Smooth muscle cell (in vitro differentiated cells): ENCODE data around the gene FNBP1L. TPM values are rescaled to one million over a fixed set of nuclear protein-coding genes. Genes with fewer than 3 reads are reported as not detected.

Experiments used
- DNase-seq: peaks from one replicate; lab custom pipeline; 2025; ENCODE audit not compliant: unreplicated experiment; lab: John Stamatoyannopoulos, UW
- H2AFZ ChIP-seq: fragments of 200-600 bp; sonication (generic); 2 replicates; pipeline ENCODE4 v1.6.0; 2016; ENCODE audit warnings: antibody characterized with exemption, low read depth, mild to moderate bottlenecking
- H3F3A ChIP-seq: fragments of 200-600 bp; sonication (generic); 2 replicates; pipeline ENCODE4 v1.6.0; 2017; ENCODE audit warnings: antibody characterized with exemption, low read depth
- H3K27ac ChIP-seq: fragments of 200-600 bp; sonication (generic); 2 replicates; pipeline ENCODE4 v1.5.1; 2016; ENCODE audit warnings: low read depth, mild to moderate bottlenecking
- H3K27me3 ChIP-seq: fragments of 200-600 bp; sonication (generic); 2 replicates; pipeline ENCODE4 v1.6.1; 2016; ENCODE audit warnings: low read depth, mild to moderate bottlenecking
- H3K36me3 ChIP-seq: fragments of 200-600 bp; sonication (generic); 2 replicates; pipeline ENCODE4 v1.5.1; 2016; ENCODE audit warnings: low read depth
- H3K4me1 ChIP-seq: fragments of 200-600 bp; sonication (generic); 2 replicates; pipeline ENCODE4 v1.5.1; 2016; ENCODE audit warnings: low read depth
- H3K4me2 ChIP-seq: fragments of 200-600 bp; sonication (generic); 2 replicates; pipeline ENCODE4 v1.6.0; 2016; ENCODE audit warnings: mild to moderate bottlenecking
- H3K4me3 ChIP-seq: fragments of 200-600 bp; sonication (generic); 2 replicates; pipeline ENCODE4 v1.5.1; 2016; ENCODE audit warnings: mild to moderate bottlenecking
- H3K79me2 ChIP-seq: fragments of 200-600 bp; sonication (generic); 2 replicates; pipeline ENCODE4 v1.6.0; 2016; ENCODE audit warnings: low read depth, mild to moderate bottlenecking
- H3K9ac ChIP-seq: fragments of 200-600 bp; sonication (generic); 2 replicates; pipeline ENCODE4 v1.6.0; 2016; ENCODE audit warnings: low read depth
- H3K9me3 ChIP-seq: fragments of 200-600 bp; sonication (generic); replicated peaks from 2 replicates; pipeline ENCODE4 v1.5.1; 2016; ENCODE audit warnings: low read depth
- H4K20me1 ChIP-seq: fragments of 200-600 bp; sonication (generic); 2 replicates; pipeline ENCODE4 v1.6.0; 2016; ENCODE audit warnings: low read depth
- WGBS: methylation state at CpG from one replicate; pipeline ENCODE4 v1.1.7; 2016; ENCODE audit warnings: low lambda C conversion rate; 5-methylcytosine and 5-hydroxymethylcytosine counted together
- polyA plus RNA-seq: library from polyadenylated mRNA; unstranded; fragments of >200 nt; fragmentation: Nextera tagmentation; extraction: Ambion mirVana; gene quantifications from 2 replicates; pipeline ENCODE4 v1.2.1, GENCODE V29; 2016
- total RNA-seq: library from RNA; depleted of rRNA; stranded (reverse); fragments of >200 nt; gene quantifications from 2 replicates; pipeline ENCODE4 v1.2.3, GENCODE V29; 2014
- TF ChIP-seq, protein P1 (sequence below): fragments of 200-600 bp; sonication (generic); IDR thresholded peaks from 2 replicates; pipeline ENCODE4 v1.5.1; 2017; ENCODE audit warnings: borderline replicate concordance, mild to moderate bottlenecking, antibody characterized with exemption; ENCODE audit not compliant: insufficient read depth, poor library complexity, severe bottlenecking

FNBP1L gene
- total and polyA plus RNA-seq, 2 experiments from 2014 or later = 18.7 to 60.4 TPM

DNA sequence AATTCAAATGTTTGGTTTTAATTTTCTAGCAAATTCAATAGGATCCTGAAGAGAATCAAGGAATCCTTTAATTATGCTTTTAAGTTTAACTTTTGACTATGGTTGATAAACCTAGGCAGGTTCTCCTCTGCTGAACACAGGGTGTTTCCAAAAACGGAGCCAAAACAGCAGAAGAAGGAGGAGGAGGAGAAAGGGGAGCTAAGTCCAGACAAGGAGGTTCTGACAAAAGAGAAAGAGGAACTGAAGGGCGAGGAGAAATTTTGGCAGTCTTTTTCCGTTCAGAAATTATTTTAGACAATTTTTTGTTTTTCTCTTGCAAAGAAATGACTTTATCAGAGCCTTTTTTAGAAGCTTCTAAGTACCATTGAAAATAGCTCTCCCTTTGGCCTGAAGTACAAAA is 33.2 kb upstream of the FNBP1L start:
- no peaks in the 10 kb centered on the region for H3K27me3 ChIP-seq
- H3K27ac ChIP-seq = no peak overlapping the region
- H3F3A ChIP-seq = no peaks in the 10 kb centered on the region
- no peaks in the 10 kb centered on the region for H4K20me1 ChIP-seq
- WGBS = 89% methylated on average over 3 of the region's 3 CpGs
- no peak for DNase-seq
- no peaks in the 10 kb centered on the region for H3K4me1 ChIP-seq
- H3K9me3 ChIP-seq = no peaks in the 10 kb centered on the region
- H3K4me3 ChIP-seq = no peak overlapping the region
- TF ChIP-seq, protein P1, sequence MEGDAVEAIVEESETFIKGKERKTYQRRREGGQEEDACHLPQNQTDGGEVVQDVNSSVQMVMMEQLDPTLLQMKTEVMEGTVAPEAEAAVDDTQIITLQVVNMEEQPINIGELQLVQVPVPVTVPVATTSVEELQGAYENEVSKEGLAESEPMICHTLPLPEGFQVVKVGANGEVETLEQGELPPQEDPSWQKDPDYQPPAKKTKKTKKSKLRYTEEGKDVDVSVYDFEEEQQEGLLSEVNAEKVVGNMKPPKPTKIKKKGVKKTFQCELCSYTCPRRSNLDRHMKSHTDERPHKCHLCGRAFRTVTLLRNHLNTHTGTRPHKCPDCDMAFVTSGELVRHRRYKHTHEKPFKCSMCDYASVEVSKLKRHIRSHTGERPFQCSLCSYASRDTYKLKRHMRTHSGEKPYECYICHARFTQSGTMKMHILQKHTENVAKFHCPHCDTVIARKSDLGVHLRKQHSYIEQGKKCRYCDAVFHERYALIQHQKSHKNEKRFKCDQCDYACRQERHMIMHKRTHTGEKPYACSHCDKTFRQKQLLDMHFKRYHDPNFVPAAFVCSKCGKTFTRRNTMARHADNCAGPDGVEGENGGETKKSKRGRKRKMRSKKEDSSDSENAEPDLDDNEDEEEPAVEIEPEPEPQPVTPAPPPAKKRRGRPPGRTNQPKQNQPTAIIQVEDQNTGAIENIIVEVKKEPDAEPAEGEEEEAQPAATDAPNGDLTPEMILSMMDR = no peak
- H3K36me3 ChIP-seq = no peaks in the 10 kb centered on the region
- H3K4me2 ChIP-seq = no peak overlapping the region
- no peak overlapping the region for H3K9ac ChIP-seq
- no peaks in the 10 kb centered on the region for H3K79me2 ChIP-seq
- H2AFZ ChIP-seq = no peak overlapping the region

DNA sequence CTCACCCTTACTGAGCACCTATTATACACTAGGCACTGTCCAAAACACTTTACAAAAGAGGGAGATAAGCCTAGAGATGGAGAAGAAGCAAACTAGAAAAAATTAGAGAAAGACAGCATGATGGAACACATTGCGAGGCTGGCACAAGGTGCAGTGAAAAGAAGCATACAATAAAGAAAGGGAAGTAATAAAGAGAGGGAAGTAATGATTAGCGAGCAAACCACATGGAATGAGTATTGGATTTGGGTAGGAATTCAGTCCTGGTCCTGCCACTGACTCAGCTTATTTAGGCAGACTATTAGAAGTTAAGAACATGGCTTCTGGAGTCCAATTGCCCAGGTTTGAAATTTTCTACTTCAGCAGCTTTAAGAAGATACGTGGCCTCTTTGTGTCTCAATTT is 32.6 kb upstream of the FNBP1L start:
- Histone ChIP-seq H4K20me1 (no peaks in the 10 kb centered on the region), H3K9me3 (no peaks in the 10 kb centered on the region), H3K4me2 (no peak overlapping the region), H3K4me3 (no peak overlapping the region), H2AFZ (no peak overlapping the region), H3K36me3 (no peaks in the 10 kb centered on the region), H3K27me3 (no peaks in the 10 kb centered on the region), H3K9ac (no peak overlapping the region), H3K79me2 (no peaks in the 10 kb centered on the region), H3K27ac (no peak overlapping the region), H3K4me1 (no peaks in the 10 kb centered on the region), H3F3A (no peaks in the 10 kb centered on the region)
- 70% methylated on average over 3 of the region's 3 CpGs for whole genome bisulfite sequencing
- no peak for DNase-seq
- TF ChIP-seq, protein P1 = no peak

GRCh38 chr1:93416183-93416582 is 31.7 kb upstream of the FNBP1L start:
- TF ChIP-seq, protein P1 = no peak
- Histone ChIP-seq H3K27ac (no peak overlapping the region), H3K27me3 (no peaks in the 10 kb centered on the region), H2AFZ (no peak overlapping the region), H3K4me3 (no peak overlapping the region), H3K36me3 (no peaks in the 10 kb centered on the region), H3K79me2 (no peaks in the 10 kb centered on the region), H3K9ac (no peak overlapping the region), H3K9me3 (no peaks in the 10 kb centered on the region), H3K4me1 (no peaks in the 10 kb centered on the region), H4K20me1 (no peaks in the 10 kb centered on the region), H3F3A (no peaks in the 10 kb centered on the region), H3K4me2 (no peak overlapping the region)
- DNase-seq = no peak
- 98% methylated on average over 2 of the region's 2 CpGs for WGBS

GRCh38 chr1:93419344-93419743 is 28.6 kb upstream of the FNBP1L start:
- no peaks in the 10 kb centered on the region for H3K27me3 ChIP-seq
- H3K27ac ChIP-seq = no peak overlapping the region
- 92% methylated on average over 2 of the region's 2 CpGs for WGBS
- H3K4me1 ChIP-seq = no peaks in the 10 kb centered on the region
- TF ChIP-seq, protein P1 = no peak
- no peaks in the 10 kb centered on the region for H3K9me3 ChIP-seq
- H3K36me3 ChIP-seq = no peaks in the 10 kb centered on the region
- no peaks in the 10 kb centered on the region for H4K20me1 ChIP-seq
- no peak overlapping the region for H3K9ac ChIP-seq
- H3K4me2 ChIP-seq = no peak overlapping the region
- no peaks in the 10 kb centered on the region for H3F3A ChIP-seq
- H2AFZ ChIP-seq = no peak overlapping the region
- DNase-seq = no peak
- no peaks in the 10 kb centered on the region for H3K79me2 ChIP-seq
- no peak overlapping the region for H3K4me3 ChIP-seq
